T-helper 1 cell treated with Interleukin-12 subunit alpha and Interleukin-12 subunit beta and Interleukin-4 antibody, amounts not matched to agents 30 ng/mL and 1 ng/mL, for 36 hours (primary cell): Measurements from ENCODE around the gene TMEM174. TPM values are rescaled to one million over a fixed set of nuclear protein-coding genes. Genes with fewer than 3 reads are reported as not detected.

Experiments
- intact Hi-C: fragments of 100-400 bp; cut with micrococcal nuclease; formaldehyde crosslinking; loops from one replicate; pipeline ENCODE4 v1.15.1; 2024
- total RNA-seq: library from RNA; stranded (reverse); gene quantifications from 2 replicates; pipeline ENCODE4 v1.2.3, GENCODE V29; 2022

Gene TMEM174
- total RNA-seq, result not detected in 2 replicates

GRCh38 chr5:73172951-73173350, at the start of gene TMEM174:
TSS of gene TMEM174 (plus strand) at chr5:73173193. CDS start at chr5:73173244, 51 bp downstream.
- intact Hi-C loops, result no loop called here

- intact Hi-C loops, result no loop called here
Observed at GRCh38 chr5:73125289-73125688, 47.7 kb upstream of the TMEM174 start.

- intact Hi-C loops, result no loop called here
Observed at GRCh38 chr5:73126381-73126780, 46.6 kb upstream of the TMEM174 start.

- intact Hi-C loops, result no loop called here
Observed at GRCh38 chr5:73126957-73127356, 46.0 kb upstream of the TMEM174 start.

GRCh38 chr5:73129143-73129542, 43.9 kb upstream of the TMEM174 start:
- intact Hi-C loops, result no loop called here

GRCh38 chr5:73130811-73131210, 42.2 kb upstream of the TMEM174 start:
- intact Hi-C loops, result no loop called here

- intact Hi-C loops, result no loop called here
Observed at GRCh38 chr5:73131711-73132425, 41.1 kb upstream of the TMEM174 start.

GRCh38 chr5:73132759-73133158, 40.2 kb upstream of the TMEM174 start:
- intact Hi-C loops, result no loop called here

- intact Hi-C loops, result no loop called here
Observed at GRCh38 chr5:73135021-73135420, 38.0 kb upstream of the TMEM174 start.

GRCh38 chr5:73135429-73136054, 37.5 kb upstream of the TMEM174 start:
- intact Hi-C loops, result no loop called here

- intact Hi-C loops, result no loop called here
Observed at GRCh38 chr5:73136055-73136562, 36.9 kb upstream of the TMEM174 start.

GRCh38 chr5:73137563-73138530, 35.1 kb upstream of the TMEM174 start:
- intact Hi-C loops, result no loop called here

GRCh38 chr5:73139485-73139884, 33.5 kb upstream of the TMEM174 start:
- intact Hi-C loops, result no loop called here

GRCh38 chr5:73140801-73141200, 32.2 kb upstream of the TMEM174 start:
- intact Hi-C loops, result no loop called here

GRCh38 chr5:73142035-73142434, 31.0 kb upstream of the TMEM174 start:
- intact Hi-C loops, result no loop called here

- intact Hi-C loops, result no loop called here
Observed at GRCh38 chr5:73143716-73144115, 29.3 kb upstream of the TMEM174 start.

- intact Hi-C loops, result no loop called here
Observed at GRCh38 chr5:73149540-73149939, 23.5 kb upstream of the TMEM174 start.

GRCh38 chr5:73150876-73151275, 22.1 kb upstream of the TMEM174 start:
- intact Hi-C loops, result no loop called here

- intact Hi-C loops, result no loop called here
Observed at GRCh38 chr5:73151766-73152410, 21.1 kb upstream of the TMEM174 start.

- intact Hi-C loops, result no loop called here
Observed at GRCh38 chr5:73152411-73153388, 20.3 kb upstream of the TMEM174 start.
